Endothelial cell of hepatic sinusoid (primary cell): ENCODE measurements around the gene CDRT4.
"Not testable (repeated sequence)": the region's sequence is repeated elsewhere in the genome, so short reads cannot be mapped to it uniquely, and the experiment has no call there.

ENCODE experiments used
- in situ Hi-C: cut with HindIII; loops from 2 replicates; pipeline ENCODE4 v1.10.0; 2017; ENCODE audit warnings: low sequenced_read_pairs

CDRT4 gene

DNA sequence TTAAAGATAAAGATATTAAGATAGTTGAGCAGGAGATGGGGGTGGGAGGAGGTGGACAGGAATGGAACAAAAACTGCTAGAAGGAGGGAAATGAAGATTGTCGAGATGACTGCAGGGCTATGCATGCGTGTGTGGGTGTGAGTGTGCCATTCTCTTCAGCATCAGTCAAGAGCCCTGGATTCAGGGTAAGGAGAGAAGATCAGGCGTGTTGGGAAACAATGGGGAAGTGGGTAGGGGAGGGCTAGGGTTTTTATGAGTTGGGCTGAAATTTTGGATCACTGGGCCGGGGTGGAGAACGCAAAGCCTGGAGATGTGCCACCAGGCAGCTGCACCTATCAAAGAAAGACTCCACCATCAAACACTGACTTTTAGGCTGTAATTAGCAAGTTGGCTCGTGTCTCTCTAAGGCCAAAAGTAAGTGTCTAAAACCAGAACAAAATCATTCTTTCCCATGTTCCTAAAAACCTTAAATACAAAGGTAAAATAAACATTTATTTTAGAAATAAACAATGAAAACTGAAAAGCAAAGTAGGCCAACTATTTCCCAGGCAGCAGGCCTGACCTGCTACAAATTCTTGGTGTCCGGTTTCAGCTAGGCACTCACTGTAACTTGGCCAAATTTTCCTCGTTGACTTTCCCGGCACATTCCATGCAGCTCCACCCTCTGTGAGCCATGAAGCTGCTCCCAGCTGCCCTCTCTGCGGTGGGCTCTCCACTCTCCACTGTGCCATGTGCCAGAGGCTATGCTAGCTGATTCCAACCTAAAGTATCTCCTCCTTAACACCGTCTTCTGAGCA is 4.2 kb downstream of the CDRT4 start:
- in situ Hi-C loops = no loop called here

DNA sequence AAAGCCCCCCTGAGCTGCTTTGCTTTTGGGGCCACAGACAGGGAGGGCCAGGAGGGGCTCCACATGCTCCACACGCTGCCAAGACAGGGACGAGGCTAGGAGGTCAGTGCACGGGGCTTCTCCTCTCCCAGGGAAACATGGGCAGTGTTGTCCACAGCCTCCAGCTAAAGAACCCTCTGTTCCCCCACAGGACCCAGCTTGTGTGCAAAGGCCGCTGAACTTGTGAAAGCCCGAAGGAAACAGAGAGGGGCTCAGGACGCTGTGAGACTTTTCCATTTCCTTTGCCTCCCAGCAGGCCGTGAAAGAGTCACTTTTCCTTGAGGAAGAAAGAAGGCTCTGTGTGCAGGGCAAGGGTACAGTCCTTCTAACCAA is 9.7 kb downstream of the CDRT4 start:
- in situ Hi-C loops = no loop called here

DNA sequence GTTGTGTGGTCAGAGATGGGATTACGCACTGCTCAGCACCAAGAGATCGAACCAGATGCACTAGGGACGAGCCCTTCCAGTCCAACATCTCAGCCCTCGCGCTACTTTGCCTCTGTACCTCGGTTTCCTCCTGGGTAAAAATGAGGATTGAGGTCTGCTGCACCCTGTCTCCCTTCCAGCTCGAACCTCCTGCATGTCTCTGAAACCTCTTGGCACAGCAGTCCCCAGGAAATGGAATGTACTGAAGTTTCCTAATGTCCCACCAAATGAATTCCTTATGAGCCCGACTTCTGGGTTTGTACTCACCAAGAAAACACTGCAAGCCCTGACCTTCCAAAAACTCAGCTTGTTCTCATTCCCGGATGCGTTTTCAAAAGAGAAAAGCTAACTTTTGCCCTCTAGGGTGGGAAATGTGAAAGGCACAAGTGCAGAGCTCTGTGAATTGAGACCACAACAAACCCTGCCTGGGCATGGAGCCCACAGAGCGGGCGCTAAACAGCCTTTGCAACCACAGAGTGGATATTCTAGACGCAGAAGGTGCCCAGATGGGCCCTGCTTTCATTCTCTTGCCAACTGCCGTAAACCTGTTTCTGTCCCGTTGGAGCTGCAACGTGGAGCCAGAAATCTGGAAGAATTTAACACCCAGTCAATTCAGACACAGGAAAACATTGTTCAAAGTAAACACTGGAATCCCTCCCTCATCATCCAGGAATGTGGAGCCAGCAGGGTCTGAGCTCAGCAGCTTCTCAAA is 10.3 kb downstream of the CDRT4 start:
- in situ Hi-C loops = no loop called here

DNA sequence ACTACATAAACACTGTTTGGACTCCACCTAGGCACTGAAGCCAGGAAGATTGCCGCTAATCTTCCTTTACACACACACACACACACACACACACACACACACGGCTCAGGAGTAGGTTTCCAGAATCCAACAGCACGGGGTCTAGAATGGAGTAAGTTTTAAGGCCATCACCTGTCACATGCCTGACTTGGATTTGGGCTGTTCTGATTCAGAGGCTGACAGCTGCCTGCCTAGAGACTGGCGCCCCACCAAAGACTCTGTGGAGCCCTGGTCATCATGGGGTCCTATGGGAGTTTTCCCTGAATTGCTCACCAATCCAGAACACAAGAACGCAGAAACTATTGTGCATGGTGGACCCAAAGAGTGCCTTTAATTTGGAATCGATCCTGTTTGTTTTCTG is 10.9 kb downstream of the CDRT4 start:
- in situ Hi-C loops = no loop called here

DNA sequence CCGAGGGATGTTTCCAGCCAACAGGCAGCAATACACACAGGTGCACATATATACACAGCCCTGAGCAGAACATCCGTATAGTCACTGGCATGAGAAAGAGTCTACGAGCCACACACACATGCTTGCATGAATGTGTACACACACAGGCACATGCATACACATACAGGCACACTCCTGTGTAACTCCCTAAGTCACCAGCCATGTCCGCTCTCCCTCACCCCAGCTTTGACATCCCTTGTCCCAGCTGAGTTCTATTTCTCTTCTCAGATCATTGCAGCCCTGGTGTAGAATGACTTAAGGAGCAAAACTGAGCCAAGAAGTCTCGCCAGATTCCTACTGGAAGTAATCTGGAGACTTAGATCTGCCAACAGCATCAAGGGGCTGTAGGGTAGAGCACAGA is 13.1 kb downstream of the CDRT4 start:
- in situ Hi-C loops = no loop called here

DNA sequence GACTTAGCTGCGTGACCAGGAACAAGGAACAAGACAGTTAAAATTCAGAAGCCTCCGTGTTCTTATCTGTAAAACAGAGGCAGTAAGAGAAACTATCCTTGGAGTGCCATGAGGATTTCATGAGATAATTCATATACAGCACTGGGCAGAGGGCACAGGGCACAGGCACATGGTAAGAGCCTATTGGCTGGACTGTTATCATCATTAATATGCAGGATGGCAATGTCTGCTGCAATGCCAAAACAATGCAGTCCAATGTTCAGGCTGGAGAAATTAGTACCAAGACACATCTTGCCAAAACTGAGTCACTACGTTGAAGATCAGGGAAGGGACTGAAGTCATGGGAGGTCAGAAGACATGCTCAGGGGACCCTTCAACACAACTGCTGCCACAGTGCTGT is 13.6 kb downstream of the CDRT4 start:
- in situ Hi-C loops = no loop called here

DNA sequence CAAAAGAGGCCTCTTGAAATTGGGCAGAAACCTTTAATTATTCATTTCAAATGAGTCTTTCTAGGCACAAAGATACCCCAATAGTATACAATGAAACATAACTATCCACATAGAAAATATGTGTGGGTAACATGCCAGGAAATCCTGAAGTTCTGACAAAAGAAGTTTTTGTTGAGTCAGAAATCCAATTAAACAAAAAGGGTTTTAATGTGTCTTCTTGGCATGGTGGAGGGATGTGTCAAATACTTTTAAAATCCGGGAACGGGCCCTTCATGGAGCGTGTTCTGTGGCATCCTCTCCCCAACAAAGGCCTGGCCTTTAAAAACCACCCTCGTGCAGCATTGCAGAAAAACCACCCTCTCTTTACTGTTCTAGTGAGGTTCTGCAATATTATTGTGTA is 14.2 kb downstream of the CDRT4 start:
- in situ Hi-C loops = no loop called here

DNA sequence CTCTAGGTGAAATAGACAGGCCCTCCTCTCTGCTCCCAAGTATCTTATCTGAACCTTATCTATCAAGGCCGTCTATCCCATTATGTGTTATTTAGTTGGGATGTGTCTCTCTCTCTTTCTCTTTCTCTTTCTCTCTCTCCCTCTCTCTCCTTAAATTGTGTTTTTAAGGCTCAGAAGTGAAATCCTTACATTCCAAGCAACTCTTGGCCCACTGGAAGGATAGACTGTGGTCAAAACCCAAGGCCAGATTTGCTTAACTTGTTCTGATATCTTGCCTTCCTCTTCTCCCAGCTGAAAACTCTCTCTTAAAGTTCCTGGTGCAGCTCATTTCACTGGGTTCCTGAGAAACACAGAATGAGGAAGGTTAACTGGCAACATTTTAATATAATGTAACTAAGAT is 14.7 kb downstream of the CDRT4 start:
- in situ Hi-C loops = no loop called here

DNA sequence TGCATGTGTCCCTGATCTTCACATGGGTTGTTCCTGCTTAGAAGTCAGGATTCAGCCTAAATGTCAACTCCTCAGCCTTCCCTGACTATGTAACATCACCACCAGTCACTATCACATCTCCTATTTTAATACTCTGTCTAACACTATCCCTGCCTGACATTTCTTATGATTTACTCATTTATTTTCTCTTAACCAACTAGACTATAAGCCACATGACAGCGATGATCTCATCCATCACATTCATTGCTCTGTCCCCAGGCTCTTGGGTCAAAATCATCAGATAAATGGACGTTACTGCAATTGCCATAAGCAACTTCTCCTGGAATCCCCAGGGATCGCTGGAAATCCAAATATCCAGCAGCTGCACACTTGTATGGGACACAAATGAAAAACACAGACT is 15.7 kb downstream of the CDRT4 start:
- in situ Hi-C loops = no loop called here

DNA sequence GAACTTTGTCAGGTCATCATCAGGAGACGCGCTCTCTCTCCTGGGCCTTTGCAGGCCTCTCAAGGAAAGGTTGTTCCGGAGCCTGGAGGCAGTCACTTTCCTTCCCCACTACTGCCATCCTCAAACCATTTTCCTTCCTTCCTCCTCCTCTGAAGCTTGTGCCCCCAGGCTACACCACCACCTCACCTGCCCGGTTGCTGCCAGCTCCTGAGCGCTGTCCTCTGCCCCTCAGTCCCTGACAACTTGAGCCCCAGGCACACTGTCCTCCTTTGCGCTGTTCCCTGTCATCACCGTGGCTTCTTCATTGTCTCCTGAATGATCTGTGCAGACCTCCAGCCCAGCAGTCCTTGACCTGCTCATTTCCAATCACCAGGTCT is 18.9 kb downstream of the CDRT4 start:
- in situ Hi-C loops = loop anchor here (5.0 kb wide), 2 partner anchors 49 to 66 kb away; no protein-coding TSS in a partner anchor

DNA sequence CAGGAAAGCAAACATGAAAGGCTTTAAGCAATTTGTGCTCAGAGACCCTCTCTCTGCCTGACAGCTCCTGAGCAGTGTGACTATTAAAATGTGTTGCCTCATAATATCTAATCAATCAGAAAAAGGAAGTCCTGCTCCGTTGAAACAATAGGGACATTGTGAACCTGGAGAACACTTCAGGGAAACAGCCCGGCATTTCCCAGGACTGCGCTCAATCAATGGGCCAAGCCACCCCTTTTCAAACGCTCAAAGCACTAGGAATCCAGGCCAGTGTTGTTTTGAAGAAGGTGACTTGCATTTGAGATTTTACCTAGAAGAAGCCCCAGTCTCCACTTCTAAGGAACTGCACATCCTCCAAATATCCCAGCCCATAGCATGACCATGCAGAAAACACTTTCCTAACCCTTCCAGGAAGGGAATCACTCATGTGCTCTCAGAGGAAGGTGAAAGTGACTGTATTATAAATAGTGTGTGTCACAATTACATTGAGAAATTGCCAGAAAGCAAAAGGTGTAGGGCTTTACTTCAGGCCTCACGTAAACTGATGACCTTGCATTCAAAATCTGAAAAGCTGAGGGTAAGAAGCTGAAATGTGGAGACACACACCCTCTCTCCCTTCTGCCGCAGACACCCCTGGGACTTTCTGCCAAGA is 19.4 kb downstream of the CDRT4 start:
- in situ Hi-C loops = loop anchor here (5.0 kb wide), 2 partner anchors 49 to 66 kb away; no protein-coding TSS in a partner anchor

DNA sequence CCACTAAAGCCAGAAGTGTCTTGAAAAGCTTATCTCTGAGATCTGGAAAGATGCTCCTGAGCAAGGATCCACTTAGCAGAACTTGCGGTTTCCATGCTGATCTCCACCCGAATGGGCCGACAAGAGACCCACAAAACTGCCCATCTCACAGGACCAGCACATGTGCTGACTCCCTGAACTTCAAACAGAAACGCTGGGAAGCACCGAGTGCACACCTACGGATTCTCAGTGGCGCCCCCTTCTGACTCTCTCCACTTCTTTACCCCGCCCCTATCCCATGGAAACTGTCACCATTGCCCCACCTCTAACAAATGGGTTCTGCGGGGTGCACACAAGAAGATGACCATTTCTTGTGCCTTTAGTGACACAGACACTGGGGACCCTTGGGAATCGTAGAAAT is 21.4 kb downstream of the CDRT4 start:
- in situ Hi-C loops = loop anchor here (5.0 kb wide), 2 partner anchors 51 to 64 kb away; no protein-coding TSS in a partner anchor

DNA sequence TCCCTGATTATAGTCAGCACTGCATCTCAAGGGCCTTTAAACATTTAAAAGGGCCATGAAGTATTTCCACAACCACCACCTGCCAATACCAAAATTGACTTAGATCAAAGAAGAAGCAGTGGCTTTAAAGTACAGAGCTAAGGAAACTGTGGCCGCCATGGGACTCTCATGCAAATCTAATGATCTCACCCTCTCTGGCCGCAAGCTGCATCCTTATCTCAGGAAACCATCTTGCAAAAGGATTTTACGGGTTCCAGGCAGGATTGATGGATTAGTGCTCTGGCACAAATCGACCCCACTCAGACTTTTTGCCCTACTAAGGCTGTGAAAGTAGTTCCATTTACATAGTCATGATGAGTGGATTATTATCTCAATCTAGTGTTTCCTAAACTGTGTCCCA is 22.6 kb downstream of the CDRT4 start:
- in situ Hi-C loops = loop anchor here (5.0 kb wide), 2 partner anchors 52 to 63 kb away; no protein-coding TSS in a partner anchor

DNA sequence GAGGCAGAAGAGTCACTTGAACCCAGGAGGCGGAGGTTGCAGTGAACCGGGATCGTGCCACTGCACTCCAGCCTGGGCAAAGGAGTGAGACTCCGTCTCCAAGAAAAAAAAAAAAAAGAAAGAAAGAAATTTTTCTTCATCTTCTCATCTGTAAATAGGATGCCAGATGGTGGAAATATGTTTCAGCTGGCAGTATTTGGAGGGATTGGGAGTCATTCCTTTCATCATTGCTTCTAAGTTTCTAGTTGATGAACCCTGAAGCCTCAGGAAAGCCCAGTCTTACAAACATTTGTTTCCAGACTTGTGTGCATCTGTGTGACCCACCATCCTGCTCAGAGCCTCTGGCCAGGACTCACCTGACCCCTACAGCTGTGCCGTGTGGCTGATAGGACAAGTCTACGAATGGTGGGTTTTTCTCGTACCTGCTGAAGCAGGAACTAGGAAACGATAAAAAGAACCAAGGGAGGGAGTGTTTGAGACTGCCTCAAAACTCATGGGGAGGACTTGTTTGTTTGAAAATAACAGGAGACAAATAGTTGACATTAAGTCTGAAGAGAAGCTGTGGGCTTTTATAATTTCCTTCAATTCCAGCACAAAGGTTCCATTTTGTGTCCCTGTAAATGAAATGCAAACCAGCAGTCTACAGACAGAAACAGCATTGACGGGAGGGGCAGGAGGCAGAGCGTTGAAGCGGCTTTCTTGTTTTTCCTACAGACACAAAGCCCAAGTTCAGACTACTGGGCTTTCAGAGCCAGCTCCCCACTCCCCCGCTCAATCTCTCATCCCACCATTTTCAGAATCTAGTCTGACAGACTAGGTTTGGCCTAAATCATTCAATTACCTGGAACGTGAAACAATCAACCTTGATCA is 24.9 kb downstream of the CDRT4 start:
- in situ Hi-C loops = no loop called here

DNA sequence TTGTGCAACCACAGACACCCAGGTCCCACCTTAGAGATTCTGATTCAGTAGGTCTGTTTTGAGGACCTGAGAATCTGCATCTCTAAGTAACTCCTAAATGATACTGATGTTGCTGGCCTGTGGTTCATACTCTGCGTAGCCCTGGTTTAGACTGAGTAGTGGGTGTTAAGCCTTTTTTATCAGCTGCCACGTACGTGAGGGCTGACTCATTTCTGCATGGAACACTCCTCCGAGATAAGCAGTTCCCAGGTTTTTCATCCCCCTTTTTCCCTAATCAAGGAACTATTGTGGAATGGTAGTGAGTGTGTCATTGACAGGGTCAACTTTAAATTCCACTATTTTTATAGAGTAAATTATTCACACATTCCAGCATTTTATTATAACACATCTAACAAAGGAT is 26.1 kb downstream of the CDRT4 start:
- in situ Hi-C loops = no loop called here

DNA sequence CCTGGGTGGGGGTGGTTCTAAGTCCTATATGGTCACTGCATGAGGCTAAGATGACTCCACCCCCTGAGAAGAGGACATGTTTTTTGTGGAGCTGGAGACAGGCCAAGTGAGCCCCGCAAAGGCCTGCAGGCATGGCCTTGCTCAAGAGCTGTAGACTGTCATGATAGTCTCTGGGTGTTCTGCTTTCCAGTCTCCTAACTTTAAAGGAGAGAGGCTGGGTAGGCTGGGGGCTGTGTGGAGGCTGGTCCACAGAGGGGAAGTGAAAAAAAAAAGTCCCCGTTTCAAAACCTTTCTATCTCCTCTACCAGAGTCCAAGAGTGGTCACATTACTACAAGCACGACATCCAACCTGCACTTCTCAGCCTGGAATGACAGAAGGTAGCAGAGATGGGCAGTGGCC is 27.1 kb downstream of the CDRT4 start:
- in situ Hi-C loops = no loop called here

DNA sequence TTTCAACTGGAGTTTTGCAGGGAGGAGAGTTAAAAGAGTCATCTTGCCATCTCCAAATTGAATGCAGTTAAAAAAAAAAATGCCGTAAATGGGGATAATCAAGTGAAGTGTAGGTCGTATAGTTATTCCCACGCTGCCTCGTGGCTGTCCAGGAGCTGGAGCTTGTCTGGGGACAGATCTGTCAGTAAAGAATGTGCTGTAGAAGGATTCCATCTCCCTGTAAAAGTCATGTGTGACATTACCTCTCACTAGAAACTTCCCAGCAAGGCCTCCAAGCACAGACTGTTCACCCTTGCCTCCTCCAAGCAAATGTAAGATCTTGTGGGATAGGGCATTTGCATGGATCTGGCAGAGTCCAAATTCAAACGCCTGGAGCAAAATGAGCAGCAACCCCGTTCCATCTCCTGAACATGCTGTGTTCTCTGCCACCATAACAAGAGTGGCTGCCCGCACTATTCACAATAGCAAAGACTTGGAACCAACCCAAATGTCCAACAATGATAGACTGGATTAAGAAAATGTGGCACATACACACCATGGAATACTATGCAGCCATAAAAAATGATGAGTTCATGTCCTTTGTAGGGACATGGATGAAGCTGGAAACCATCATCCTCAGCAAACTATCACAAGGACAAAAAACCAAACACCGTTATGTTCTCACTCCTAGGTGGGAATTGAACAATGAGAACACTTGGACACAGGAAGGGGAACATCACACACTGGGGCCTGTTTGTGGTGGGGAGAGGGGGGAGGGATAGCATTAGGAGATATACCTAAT is 28.0 kb downstream of the CDRT4 start:
- in situ Hi-C loops = not testable (repeated sequence)

DNA sequence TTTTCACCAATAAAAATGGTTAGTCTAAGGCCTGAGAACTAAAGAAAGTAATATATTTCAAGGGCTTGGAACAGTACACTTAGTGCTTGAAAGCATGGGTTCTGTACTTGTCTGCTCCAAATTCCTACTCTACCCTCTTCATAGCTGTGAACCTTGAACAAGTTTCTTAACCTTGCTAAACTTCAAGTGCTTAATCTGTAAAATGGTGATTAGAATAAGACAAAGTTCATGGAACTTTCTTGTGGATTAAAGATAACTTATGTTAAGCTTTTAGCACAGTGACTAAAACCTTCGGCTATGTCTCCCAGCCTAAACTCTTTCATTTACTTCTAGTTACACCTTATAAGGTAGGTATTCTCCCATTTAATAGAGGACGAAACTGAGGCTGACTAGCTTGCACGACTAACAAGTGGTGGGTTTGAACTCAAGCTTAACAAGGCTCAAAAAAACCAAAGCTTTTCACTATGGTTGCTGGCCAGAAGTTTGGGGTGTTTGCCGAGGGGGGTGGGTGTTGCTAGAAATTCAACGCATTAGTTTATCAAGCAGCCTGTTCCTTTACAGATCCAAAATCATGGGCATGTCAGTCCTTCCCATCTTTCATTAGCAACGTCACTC is 28.8 kb downstream of the CDRT4 start:
- in situ Hi-C loops = no loop called here

DNA sequence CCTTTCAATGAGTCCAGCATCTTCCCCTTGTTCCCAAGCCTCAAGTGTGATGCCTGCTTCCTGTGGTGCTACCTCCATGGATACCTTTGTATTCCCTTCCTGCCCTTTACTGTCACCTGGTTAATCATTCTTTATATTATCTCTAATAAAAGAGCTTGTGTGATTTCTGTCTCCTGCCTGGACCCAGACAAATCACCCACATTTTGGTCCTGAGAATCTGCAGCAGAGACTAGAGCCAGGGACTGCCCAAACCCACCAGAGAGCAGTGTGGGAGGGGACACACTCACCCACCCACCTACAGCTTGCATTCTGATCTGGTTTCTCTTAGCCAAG is 30.2 kb downstream of the CDRT4 start:
- in situ Hi-C loops = no loop called here
